H9 (cell line): Measurements from ENCODE around the gene CARS1. TPM values are rescaled to one million over a fixed set of nuclear protein-coding genes. Genes with fewer than 3 reads are reported as not detected.
A peak's percentile ranks its signal among the peaks of the same experiment; 100 is the strongest.

Source experiments
- DNase-seq: peaks from one replicate; pipeline ENCODE4 v3.0.0-alpha.2; 2017
- H2AFZ ChIP-seq: one replicate; pipeline ENCODE4 v1.6.1; 2013; ENCODE audit warnings: mild to moderate bottlenecking, low read length, control low read depth, moderate library complexity
- H2AK5ac ChIP-seq: 2 replicates; pipeline ENCODE4 v1.6.1; 2013; ENCODE audit warnings: low read length, control low read depth, mixed read lengths; ENCODE audit not compliant: insufficient read length
- H2BK120ac ChIP-seq: one replicate; pipeline ENCODE4 v1.6.1; 2013; ENCODE audit warnings: low read depth, mild to moderate bottlenecking, low read length, control low read depth, inconsistent platforms; ENCODE audit not compliant: poor library complexity, severe bottlenecking
- H2BK12ac ChIP-seq: 2 replicates; pipeline ENCODE4 v1.6.1; 2013; ENCODE audit warnings: low read length, control low read depth, mixed read lengths, low read depth; ENCODE audit not compliant: insufficient read length
- H2BK15ac ChIP-seq: 2 replicates; pipeline ENCODE4 v1.6.1; 2013; ENCODE audit warnings: low read depth, low read length, control low read depth
- H2BK20ac ChIP-seq: one replicate; pipeline ENCODE4 v1.6.1; 2013; ENCODE audit warnings: low read depth, mild to moderate bottlenecking, low read length, control low read depth, inconsistent platforms; ENCODE audit not compliant: poor library complexity, severe bottlenecking
- H2BK5ac ChIP-seq: 2 replicates; pipeline ENCODE4 v1.6.1; 2013; ENCODE audit warnings: low read length, control low read depth, mixed read lengths; ENCODE audit not compliant: insufficient read length
- H3K14ac ChIP-seq: 2 replicates; pipeline ENCODE4 v1.6.1; 2013; ENCODE audit warnings: low read length, control low read depth; ENCODE audit not compliant: insufficient read depth
- H3K18ac ChIP-seq: 2 replicates; pipeline ENCODE4 v1.6.1; 2013; ENCODE audit warnings: low read depth, mild to moderate bottlenecking, mixed read lengths, low read length, control low read depth; ENCODE audit not compliant: insufficient read length
- H3K23ac ChIP-seq: 2 replicates; pipeline ENCODE4 v1.6.1; 2013; ENCODE audit warnings: low read length, control low read depth, mixed read lengths, low read depth; ENCODE audit not compliant: insufficient read length
- H3K23me2 ChIP-seq: 2 replicates; pipeline ENCODE4 v1.6.1; 2013; ENCODE audit warnings: low read depth, mild to moderate bottlenecking, mixed read lengths, low read length, control low read depth; ENCODE audit not compliant: insufficient read length, poor library complexity, severe bottlenecking
- H3K27ac ChIP-seq: 2 replicates; pipeline ENCODE4 v1.5.1; 2013; ENCODE audit warnings: low read length, control low read depth, mixed read lengths, low read depth; ENCODE audit not compliant: insufficient read length
- H3K27me3 ChIP-seq: 2 replicates; pipeline ENCODE4 v1.6.1; 2013; ENCODE audit warnings: low read length, control low read depth, inconsistent platforms; ENCODE audit not compliant: insufficient read depth
- H3K4ac ChIP-seq: 2 replicates; pipeline ENCODE4 v1.6.1; 2013; ENCODE audit warnings: low read depth, mild to moderate bottlenecking, control low read depth, inconsistent platforms, low read length, moderate library complexity
- H3K4me1 ChIP-seq: 2 replicates; pipeline ENCODE4 v1.6.1; 2013; ENCODE audit warnings: low read length, control low read depth, inconsistent platforms; ENCODE audit not compliant: insufficient read depth
- H3K4me2 ChIP-seq: 2 replicates; pipeline ENCODE4 v1.6.1; 2013; ENCODE audit warnings: low read length, control low read depth, mixed read lengths; ENCODE audit not compliant: insufficient read length, insufficient read depth
- H3K56ac ChIP-seq: 2 replicates; pipeline ENCODE4 v1.6.1; 2013; ENCODE audit warnings: low read depth, mild to moderate bottlenecking, mixed read lengths, low read length, control low read depth; ENCODE audit not compliant: insufficient read length
- H3K79me1 ChIP-seq: 2 replicates; pipeline ENCODE4 v1.6.1; 2013; ENCODE audit warnings: low read depth, mild to moderate bottlenecking, moderate library complexity, low read length, control low read depth, inconsistent platforms; ENCODE audit not compliant: insufficient read depth, poor library complexity, severe bottlenecking
- H3K79me2 ChIP-seq: 2 replicates; pipeline ENCODE4 v1.6.1; 2013; ENCODE audit warnings: low read length, control low read depth, inconsistent platforms; ENCODE audit not compliant: insufficient read depth
- H3K9ac ChIP-seq: 2 replicates; pipeline ENCODE4 v1.6.1; 2013; ENCODE audit warnings: low read length, control low read depth, mixed read lengths; ENCODE audit not compliant: insufficient read length; ENCODE audit errors: extremely low read depth
- H3K9me3 ChIP-seq: one replicate; pipeline ENCODE4 v1.6.1; 2013; ENCODE audit warnings: low read depth, low read length, inconsistent platforms; ENCODE audit not compliant: control insufficient read depth
- H3T11ph ChIP-seq: one replicate; pipeline ENCODE4 v1.6.1; 2013; ENCODE audit warnings: mild to moderate bottlenecking, low read length, control low read depth, inconsistent platforms
- H4K20me1 ChIP-seq: one replicate; pipeline ENCODE4 v1.6.1; 2013; ENCODE audit not compliant: control insufficient read depth, insufficient read length, insufficient read depth
- H4K5ac ChIP-seq: 2 replicates; pipeline ENCODE4 v1.6.1; 2013; ENCODE audit warnings: low read depth, mild to moderate bottlenecking, mixed read lengths, low read length, control low read depth; ENCODE audit not compliant: insufficient read length
- H4K8ac ChIP-seq: replicated peaks from 2 replicates; pipeline ENCODE4 v1.6.1; 2013; ENCODE audit warnings: low read length, control low read depth, mixed read lengths, low read depth; ENCODE audit not compliant: insufficient read length
- H4K91ac ChIP-seq: 2 replicates; pipeline ENCODE4 v1.6.1; 2013; ENCODE audit warnings: low read depth, mild to moderate bottlenecking, moderate library complexity, mixed read lengths, low read length, control low read depth; ENCODE audit not compliant: insufficient read length
- H3K27ac Mint-ChIP-seq, 3 experiments: 2 replicates in 2 of 3; 3 replicates in 1 of 3; pipeline ENCODE4 v1.8.0; 2020 to 2021; ENCODE audit warnings: mixed read lengths in 3 of 3, mild to moderate bottlenecking in 1 of 3, moderate library complexity in 1 of 3
- H3K27me3 Mint-ChIP-seq: 2 replicates; pipeline ENCODE4 v1.8.0; 2021; ENCODE audit warnings: low read depth, mild to moderate bottlenecking, moderate library complexity, mixed read lengths
- H3K36me3 Mint-ChIP-seq, 3 experiments: 2 replicates in 2 of 3; 3 replicates in 1 of 3; pipeline ENCODE4 v1.8.0; 2020 to 2021; ENCODE audit warnings: low read depth in 3 of 3, mixed read lengths in 3 of 3; ENCODE audit not compliant: insufficient read depth in 1 of 3
- H3K4me1 Mint-ChIP-seq, 2 experiments: 2 replicates each; pipeline ENCODE4 v1.8.0; 2020; ENCODE audit warnings: mixed read lengths in 2 of 2
- H3K4me3 Mint-ChIP-seq, 2 experiments: 2 replicates in 1 of 2; 3 replicates in 1 of 2; pipeline ENCODE4 v1.8.0; 2020 to 2021; ENCODE audit warnings: mild to moderate bottlenecking in 2 of 2, mixed read lengths in 2 of 2, moderate library complexity in 1 of 2
- H3K9me3 Mint-ChIP-seq, 2 experiments: 2 replicates in 1 of 2; 3 replicates in 1 of 2; pipeline ENCODE4 v1.8.0; 2020; ENCODE audit warnings: mild to moderate bottlenecking in 2 of 2, mixed read lengths in 2 of 2, moderate library complexity in 1 of 2
- WGBS: extraction: QIAGEN DNeasy Blood & Tissue Kit; methylation state at CpG from one replicate; pipeline ENCODE4 v1.1.7; 2013; ENCODE audit warnings: missing lambda C conversion rate, low lambda C conversion rate, mixed read lengths; ENCODE audit not compliant: insufficient read length; ENCODE audit errors: extremely low coverage; 5-methylcytosine and 5-hydroxymethylcytosine counted together
- total RNA-seq: library from RNA; stranded (reverse); gene quantifications from 2 replicates; pipeline ENCODE4 v1.2.1, GENCODE V29; 2021
- TF ChIP-seq, protein P1 (sequence below): fragments of 200-600 bp; sonication (generic); conservative IDR thresholded peaks from 3 replicates; pipeline ENCODE4 v1.8.0; 2021; ENCODE audit warnings: antibody characterized with exemption, mild to moderate bottlenecking

Gene CARS1
- total RNA-seq, 1 experiment from 2014 or later: 92.3 TPM

DNA sequence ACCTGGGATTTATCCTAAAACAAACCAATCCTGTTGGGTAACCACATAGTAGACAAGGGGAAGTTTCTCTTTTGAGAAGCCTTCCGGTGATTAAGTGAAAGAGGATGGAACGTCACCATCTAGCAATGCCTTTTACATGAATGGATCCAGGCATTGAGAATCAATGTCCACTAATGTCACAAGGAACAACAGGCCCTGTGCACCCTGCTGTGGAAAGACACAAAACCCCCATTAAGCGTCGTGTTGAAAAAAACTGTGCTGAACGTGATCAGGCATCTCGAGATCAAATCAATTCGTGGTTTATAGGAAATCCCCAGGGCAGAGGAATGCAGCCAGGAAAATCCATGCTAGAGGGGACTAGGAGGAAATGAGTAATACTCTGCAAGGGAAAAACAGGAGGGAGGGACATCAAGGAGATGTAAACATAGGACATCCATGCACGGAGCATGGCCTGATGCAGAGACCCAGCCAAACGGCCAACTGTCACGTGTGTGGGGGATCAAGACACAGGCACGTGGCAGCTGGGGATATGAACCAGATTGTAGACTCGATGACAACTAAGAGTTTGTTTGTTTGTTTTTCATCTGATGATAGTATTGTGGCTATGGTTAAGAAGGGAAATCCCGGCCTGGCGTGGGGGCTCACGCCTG lies 38.6 kb upstream of the CARS1 start:
- no peaks in the 10 kb centered on the region for H3K79me2 ChIP-seq
- H2AK5ac ChIP-seq: no peak overlapping the region
- H3K36me3 Mint-ChIP-seq: peaks cover 2 to 10% (median 3%) of the 10 kb centered on the region in 3 experiments; a peak in 6 of 7 replicates
- H3K27me3 ChIP-seq: no peaks in the 10 kb centered on the region
- peaks cover 12 to 24% of the 10 kb centered on the region in 2 experiments for H3K4me1 Mint-ChIP-seq
- H4K20me1 ChIP-seq: no peaks in the 10 kb centered on the region
- H3K18ac ChIP-seq: no peak overlapping the region
- H3K14ac ChIP-seq: no peak overlapping the region
- H3K9ac ChIP-seq: no peak overlapping the region
- H3K23ac ChIP-seq: no peak overlapping the region
- H3K27me3 Mint-ChIP-seq: peaks cover 3% of the 10 kb centered on the region; the same call in 1 of the 2 replicates
- H3K56ac ChIP-seq: no peak overlapping the region
- DNase-seq: no peak
- no peak overlapping the region for H3K4me3 Mint-ChIP-seq
- peak overlapping the region in 2 of 3 experiments; percentile 6 to 24; a peak in 2 of 7 replicates for H3K27ac Mint-ChIP-seq
- H3K4ac ChIP-seq: no peak overlapping the region
- no CpG with 5 or more reads among the region's 15 CpGs for WGBS
- H2BK120ac ChIP-seq: no peak overlapping the region
- no peak overlapping the region for H3K27ac ChIP-seq
- H3K4me1 ChIP-seq: no peaks in the 10 kb centered on the region
- H4K5ac ChIP-seq: no peak overlapping the region
- no peak overlapping the region for H4K91ac ChIP-seq
- TF ChIP-seq, protein P1, sequence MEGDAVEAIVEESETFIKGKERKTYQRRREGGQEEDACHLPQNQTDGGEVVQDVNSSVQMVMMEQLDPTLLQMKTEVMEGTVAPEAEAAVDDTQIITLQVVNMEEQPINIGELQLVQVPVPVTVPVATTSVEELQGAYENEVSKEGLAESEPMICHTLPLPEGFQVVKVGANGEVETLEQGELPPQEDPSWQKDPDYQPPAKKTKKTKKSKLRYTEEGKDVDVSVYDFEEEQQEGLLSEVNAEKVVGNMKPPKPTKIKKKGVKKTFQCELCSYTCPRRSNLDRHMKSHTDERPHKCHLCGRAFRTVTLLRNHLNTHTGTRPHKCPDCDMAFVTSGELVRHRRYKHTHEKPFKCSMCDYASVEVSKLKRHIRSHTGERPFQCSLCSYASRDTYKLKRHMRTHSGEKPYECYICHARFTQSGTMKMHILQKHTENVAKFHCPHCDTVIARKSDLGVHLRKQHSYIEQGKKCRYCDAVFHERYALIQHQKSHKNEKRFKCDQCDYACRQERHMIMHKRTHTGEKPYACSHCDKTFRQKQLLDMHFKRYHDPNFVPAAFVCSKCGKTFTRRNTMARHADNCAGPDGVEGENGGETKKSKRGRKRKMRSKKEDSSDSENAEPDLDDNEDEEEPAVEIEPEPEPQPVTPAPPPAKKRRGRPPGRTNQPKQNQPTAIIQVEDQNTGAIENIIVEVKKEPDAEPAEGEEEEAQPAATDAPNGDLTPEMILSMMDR: no peak
- H2BK20ac ChIP-seq: no peak overlapping the region
- no peak overlapping the region for H3K4me2 ChIP-seq
- H2BK15ac ChIP-seq: no peak overlapping the region
- H2BK5ac ChIP-seq: no peak overlapping the region
- H2BK12ac ChIP-seq: no peak overlapping the region
- no peaks in the 10 kb centered on the region for H3K23me2 ChIP-seq
- no peaks in the 10 kb centered on the region for H3K9me3 ChIP-seq
- no peaks in the 10 kb centered on the region for H3K79me1 ChIP-seq
- H3T11ph ChIP-seq: no peak overlapping the region
- no peak overlapping the region for H2AFZ ChIP-seq
- H3K9me3 Mint-ChIP-seq: peaks cover 4 to 5% of the 10 kb centered on the region in 2 experiments; a peak in 2 of 5 replicates
- no peak overlapping the region for H4K8ac ChIP-seq
